Hematopoietic multipotent progenitor cell treated with erythropoietin and hydrocortisone succinate and interleukin-3 and kit ligand, for 6 days (in vitro differentiated cells): ENCODE results near the gene MB21D2.
A peak's percentile ranks its signal among the peaks of the same experiment; 100 is the strongest.

Source experiments
- DNase-seq: peaks from one replicate; pipeline ENCODE4 v3.0.0-alpha.2; 2015

Gene MB21D2

GRCh38 chr3:192921793-192922192 lies 4.1 kb upstream of the MB21D2 start:
- DNase-seq = no peak

GRCh38 chr3:192920411-192920810 lies 2.8 kb upstream of the MB21D2 start:
- no peak for DNase-seq

- no peak for DNase-seq
Measured at GRCh38 chr3:192919901-192920300, 2.2 kb upstream of the MB21D2 start.

- no peak for DNase-seq
Measured at GRCh38 chr3:192918275-192918588, 576 bp upstream of the MB21D2 start.

GRCh38 chr3:192917028-192917403 lies 640 bp downstream of the MB21D2 start:
- DNase-seq = peak; percentile 63

- peak; percentile 12 for DNase-seq
Measured at GRCh38 chr3:192916371-192917027, 1.2 kb downstream of the MB21D2 start.

- no peak for DNase-seq
Measured at GRCh38 chr3:192915722-192916121, 1.9 kb downstream of the MB21D2 start.

- peak; percentile 33 for DNase-seq
Measured at GRCh38 chr3:192915304-192915703, 2.4 kb downstream of the MB21D2 start.

- no peak for DNase-seq
Measured at GRCh38 chr3:192914848-192915247, 2.8 kb downstream of the MB21D2 start.

- no peak for DNase-seq
Measured at GRCh38 chr3:192913540-192913939, 4.1 kb downstream of the MB21D2 start.

GRCh38 chr3:192911293-192911692 lies 6.4 kb downstream of the MB21D2 start:
- no peak for DNase-seq

GRCh38 chr3:192907784-192908183 lies 9.9 kb downstream of the MB21D2 start:
- DNase-seq = no peak

GRCh38 chr3:192906940-192907339 lies 10.7 kb downstream of the MB21D2 start:
- no peak for DNase-seq

GRCh38 chr3:192905980-192906678 lies 11.5 kb downstream of the MB21D2 start:
- DNase-seq = no peak

- no peak for DNase-seq
Measured at GRCh38 chr3:192904632-192905289, 12.9 kb downstream of the MB21D2 start.

- no peak for DNase-seq
Measured at GRCh38 chr3:192902549-192902948, 15.1 kb downstream of the MB21D2 start.

- no peak for DNase-seq
Measured at GRCh38 chr3:192901435-192901834, 16.2 kb downstream of the MB21D2 start.

GRCh38 chr3:192899540-192899982 lies 18.1 kb downstream of the MB21D2 start:
- DNase-seq = peak; percentile 43

GRCh38 chr3:192897005-192897404 lies 20.7 kb downstream of the MB21D2 start:
- DNase-seq = no peak

- no peak for DNase-seq
Measured at GRCh38 chr3:192896208-192896607, 21.4 kb downstream of the MB21D2 start.

GRCh38 chr3:192894676-192895075 lies 23.0 kb downstream of the MB21D2 start:
- no peak for DNase-seq

- peak; percentile 64 for DNase-seq
Measured at GRCh38 chr3:192892981-192893700, 24.5 kb downstream of the MB21D2 start.
